Measurements from ENCODE around the gene IRAK2.
"Not testable (repeated sequence)": the region's sequence is repeated elsewhere in the genome, so short reads cannot be mapped to it uniquely, and the experiment has no call there.

IRAK2 gene

DNA sequence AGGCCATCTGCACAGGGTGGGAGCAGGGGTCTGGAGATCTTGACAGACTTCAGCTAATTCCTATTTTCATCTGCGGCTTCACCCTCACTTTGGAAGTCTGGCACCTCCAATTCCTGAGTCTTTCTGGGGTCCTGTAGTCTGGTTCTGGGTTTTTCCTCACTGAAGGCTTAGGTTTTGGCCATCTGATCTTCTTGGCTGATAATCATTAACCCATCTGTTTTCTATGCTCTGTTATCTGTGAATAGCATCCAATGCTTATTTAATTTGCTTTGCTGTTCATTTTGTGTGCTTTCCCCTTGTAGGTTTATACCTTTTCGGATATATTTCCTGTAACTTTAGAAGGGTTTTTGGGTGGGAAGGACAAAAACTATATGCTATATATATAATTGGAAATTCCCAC lies 101.1 kb downstream of the IRAK2 start:
- no peaks in the 10 kb centered on the region for H3K9me3 ChIP-seq (ENCODE audit: low read length)
- no peaks in the 10 kb centered on the region for H3K27me3 ChIP-seq (ENCODE audit: insufficient read depth, low read length)
- no peak overlapping the region for H2AFZ ChIP-seq (ENCODE audit: low read depth, low read length)
- H3K4me3 ChIP-seq (ENCODE audit: low read length) = no peak overlapping the region
- no peaks in the 10 kb centered on the region for H3K4me1 ChIP-seq (ENCODE audit: insufficient read depth, low read length)
- peaks cover 56% of the 10 kb centered on the region for H3K36me3 ChIP-seq (ENCODE audit: insufficient read depth, low read length)

- peaks cover 55% of the 10 kb centered on the region for H3K36me3 ChIP-seq (ENCODE audit: insufficient read depth, low read length)
- not testable (repeated sequence) for H3K27me3 ChIP-seq (ENCODE audit: insufficient read depth, low read length); H3K4me1 ChIP-seq (ENCODE audit: insufficient read depth, low read length); H3K4me3 ChIP-seq (ENCODE audit: low read length); H2AFZ ChIP-seq (ENCODE audit: low read depth, low read length); H3K9me3 ChIP-seq (ENCODE audit: low read length)
Observed at GRCh38 chr3:10266936-10267335, 102.2 kb downstream of the IRAK2 start.

DNA sequence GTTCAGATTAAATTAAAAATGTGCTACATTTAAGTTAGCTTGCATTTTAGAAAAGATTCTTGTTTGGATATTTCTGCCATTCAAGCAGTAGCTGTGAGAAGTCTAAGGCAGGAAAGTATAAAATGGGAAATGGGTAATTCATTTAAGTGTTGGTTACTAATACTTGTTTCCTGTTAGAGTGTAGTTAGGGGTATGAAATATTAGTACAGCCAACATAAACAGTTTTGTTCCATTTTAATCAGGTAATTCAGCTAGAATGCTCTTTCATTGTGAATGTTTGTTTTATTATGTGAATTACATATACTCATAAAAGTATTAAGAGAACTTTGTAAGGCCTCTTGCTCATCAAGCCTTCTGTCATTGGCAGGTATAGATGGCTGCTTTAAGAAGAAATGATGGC lies 103.4 kb downstream of the IRAK2 start:
- Histone ChIP-seq H3K27me3 (ENCODE audit: insufficient read depth, low read length) (no peaks in the 10 kb centered on the region), H2AFZ (ENCODE audit: low read depth, low read length) (no peak overlapping the region), H3K4me3 (ENCODE audit: low read length) (no peak overlapping the region), H3K36me3 (ENCODE audit: insufficient read depth, low read length) (peaks cover 55% of the 10 kb centered on the region), H3K9me3 (ENCODE audit: low read length) (no peaks in the 10 kb centered on the region), H3K4me1 (ENCODE audit: insufficient read depth, low read length) (peaks cover 1% of the 10 kb centered on the region)

DNA sequence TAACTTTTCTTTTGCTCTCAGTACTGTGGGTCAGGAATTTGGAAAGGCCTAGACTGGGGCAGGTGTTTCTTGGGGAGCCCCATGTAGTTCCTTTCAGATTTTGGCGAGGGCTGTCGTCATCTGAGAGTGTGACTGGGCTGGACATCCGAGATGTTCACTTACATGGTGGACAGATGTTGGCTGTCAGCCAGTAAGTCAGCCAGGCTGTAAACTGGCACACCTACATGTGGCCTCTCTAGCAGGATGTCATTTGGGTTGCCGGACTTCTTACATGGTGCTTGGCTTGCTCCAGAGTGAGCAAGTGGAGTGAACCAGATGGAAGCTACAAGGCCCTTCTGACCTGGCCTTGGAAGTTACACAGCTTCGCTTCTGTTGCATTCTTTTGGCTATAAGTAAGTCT lies 104.2 kb downstream of the IRAK2 start:
- no peaks in the 10 kb centered on the region for H3K27me3 ChIP-seq (ENCODE audit: insufficient read depth, low read length)
- H3K36me3 ChIP-seq (ENCODE audit: insufficient read depth, low read length) = peaks cover 56% of the 10 kb centered on the region
- H3K4me3 ChIP-seq (ENCODE audit: low read length) = no peak overlapping the region
- peaks cover 9% of the 10 kb centered on the region for H3K4me1 ChIP-seq (ENCODE audit: insufficient read depth, low read length)
- no peak overlapping the region for H2AFZ ChIP-seq (ENCODE audit: low read depth, low read length)
- H3K9me3 ChIP-seq (ENCODE audit: low read length) = no peaks in the 10 kb centered on the region

GRCh38 chr3:10269443-10269842 lies 104.7 kb downstream of the IRAK2 start:
- Histone ChIP-seq H3K4me1 (ENCODE audit: insufficient read depth, low read length) (peaks cover 14% of the 10 kb centered on the region), H3K27me3 (ENCODE audit: insufficient read depth, low read length) (no peaks in the 10 kb centered on the region), H3K4me3 (ENCODE audit: low read length) (no peak overlapping the region), H3K36me3 (ENCODE audit: insufficient read depth, low read length) (peaks cover 56% of the 10 kb centered on the region), H3K9me3 (ENCODE audit: low read length) (no peaks in the 10 kb centered on the region), H2AFZ (ENCODE audit: low read depth, low read length) (no peak overlapping the region)

GRCh38 chr3:10272476-10272875 lies 107.8 kb downstream of the IRAK2 start:
- not testable (repeated sequence) for H3K27me3 ChIP-seq (ENCODE audit: insufficient read depth, low read length); H3K9me3 ChIP-seq (ENCODE audit: low read length); H2AFZ ChIP-seq (ENCODE audit: low read depth, low read length); H3K4me3 ChIP-seq (ENCODE audit: low read length)
- peaks cover 55% of the 10 kb centered on the region for H3K36me3 ChIP-seq (ENCODE audit: insufficient read depth, low read length)
- peaks cover 19% of the 10 kb centered on the region for H3K4me1 ChIP-seq (ENCODE audit: insufficient read depth, low read length)

- no peaks in the 10 kb centered on the region for H3K27me3 ChIP-seq (ENCODE audit: insufficient read depth, low read length)
- H3K9me3 ChIP-seq (ENCODE audit: low read length) = no peaks in the 10 kb centered on the region
- H3K4me1 ChIP-seq (ENCODE audit: insufficient read depth, low read length) = peaks cover 19% of the 10 kb centered on the region
- H2AFZ ChIP-seq (ENCODE audit: low read depth, low read length) = no peak overlapping the region
- H3K4me3 ChIP-seq (ENCODE audit: low read length) = no peak overlapping the region
- H3K36me3 ChIP-seq (ENCODE audit: insufficient read depth, low read length) = peaks cover 52% of the 10 kb centered on the region
Observed at GRCh38 chr3:10272977-10273376, 108.3 kb downstream of the IRAK2 start.

DNA sequence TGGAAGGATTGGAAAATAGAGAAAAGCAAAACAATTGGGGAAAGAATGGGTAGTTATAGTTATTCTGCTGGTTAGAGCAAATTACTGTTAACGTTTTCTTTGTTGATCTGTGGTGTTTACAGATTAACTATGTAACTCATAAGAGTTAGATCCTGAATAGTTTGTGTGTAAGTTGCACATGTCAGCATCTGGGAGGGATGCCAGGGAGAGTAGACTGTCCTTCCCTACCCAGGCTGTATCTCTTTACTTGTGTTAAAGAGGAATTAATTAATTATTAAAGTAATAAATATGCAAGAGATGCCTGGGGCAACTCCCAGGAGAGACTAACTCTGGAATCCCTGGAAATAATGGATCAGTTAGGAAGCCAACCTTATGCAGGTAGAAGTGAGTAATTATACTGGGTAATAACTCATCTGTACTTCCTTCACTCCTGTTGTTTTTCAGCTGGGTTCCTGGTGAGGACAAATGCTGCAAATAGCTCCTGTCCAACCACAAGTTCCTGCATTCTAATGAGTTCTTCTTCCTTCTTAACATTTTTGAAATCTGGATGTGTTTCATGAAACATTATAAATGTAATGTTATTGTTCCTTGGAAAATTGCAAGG lies 109.1 kb downstream of the IRAK2 start:
- H3K27me3 ChIP-seq (ENCODE audit: insufficient read depth, low read length) = no peaks in the 10 kb centered on the region
- no peak overlapping the region for H3K4me3 ChIP-seq (ENCODE audit: low read length)
- H3K36me3 ChIP-seq (ENCODE audit: insufficient read depth, low read length) = peaks cover 53% of the 10 kb centered on the region
- peaks cover 19% of the 10 kb centered on the region for H3K4me1 ChIP-seq (ENCODE audit: insufficient read depth, low read length)
- no peak overlapping the region for H2AFZ ChIP-seq (ENCODE audit: low read depth, low read length)
- H3K9me3 ChIP-seq (ENCODE audit: low read length) = no peaks in the 10 kb centered on the region

DNA sequence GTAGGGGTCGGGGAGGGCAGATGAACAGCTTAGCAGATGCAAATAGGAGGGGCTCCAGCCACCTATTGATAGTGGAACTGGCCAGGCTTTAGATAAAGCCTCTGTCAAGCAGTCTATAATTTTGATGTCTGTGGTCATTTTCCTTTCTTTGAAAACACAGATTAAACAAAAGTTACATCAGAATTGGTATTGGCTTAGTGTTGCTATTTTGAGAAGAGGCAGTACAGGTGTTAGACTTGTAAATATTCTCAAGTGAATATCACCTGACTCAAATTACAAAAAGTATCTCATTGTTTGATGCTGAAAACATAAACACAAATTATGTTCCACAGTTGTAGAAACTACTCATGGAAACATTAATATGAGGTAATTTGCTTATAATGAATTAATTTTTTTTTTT lies 109.9 kb downstream of the IRAK2 start:
- H3K4me3 ChIP-seq (ENCODE audit: low read length) = no peak overlapping the region
- no peaks in the 10 kb centered on the region for H3K9me3 ChIP-seq (ENCODE audit: low read length)
- peaks cover 54% of the 10 kb centered on the region for H3K36me3 ChIP-seq (ENCODE audit: insufficient read depth, low read length)
- no peak overlapping the region for H2AFZ ChIP-seq (ENCODE audit: low read depth, low read length)
- H3K4me1 ChIP-seq (ENCODE audit: insufficient read depth, low read length) = peaks cover 19% of the 10 kb centered on the region
- no peaks in the 10 kb centered on the region for H3K27me3 ChIP-seq (ENCODE audit: insufficient read depth, low read length)

- Histone ChIP-seq H3K4me1 (ENCODE audit: insufficient read depth, low read length) (peaks cover 19% of the 10 kb centered on the region), H3K27me3 (ENCODE audit: insufficient read depth, low read length) (no peaks in the 10 kb centered on the region), H2AFZ (ENCODE audit: low read depth, low read length) (no peak overlapping the region), H3K4me3 (ENCODE audit: low read length) (no peak overlapping the region), H3K36me3 (ENCODE audit: insufficient read depth, low read length) (peaks cover 50% of the 10 kb centered on the region), H3K9me3 (ENCODE audit: low read length) (no peaks in the 10 kb centered on the region)
Observed at GRCh38 chr3:10277115-10277625, 112.5 kb downstream of the IRAK2 start.

DNA sequence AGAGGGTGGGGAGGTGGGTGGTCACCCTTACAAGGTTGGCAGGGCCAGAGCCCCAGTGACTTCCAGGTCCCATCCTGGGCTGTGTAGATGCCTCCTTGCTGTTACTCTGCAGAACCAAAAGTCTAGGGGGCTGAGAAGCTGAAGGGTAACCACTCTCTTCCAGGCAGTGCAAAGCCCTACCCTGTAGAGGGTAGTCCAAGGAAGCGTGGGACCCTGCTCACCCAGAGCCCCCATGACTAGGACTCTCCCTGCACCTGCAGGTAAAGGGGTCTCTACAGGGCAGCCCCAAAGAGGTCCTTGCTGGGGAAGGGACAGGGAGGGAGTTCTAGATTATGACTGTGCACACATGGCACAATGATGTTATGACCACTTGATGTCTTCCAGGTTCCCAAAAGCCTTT lies 113.8 kb downstream of the IRAK2 start:
- Histone ChIP-seq H3K4me3 (ENCODE audit: low read length) (no peak overlapping the region), H3K4me1 (ENCODE audit: insufficient read depth, low read length) (peaks cover 14% of the 10 kb centered on the region), H2AFZ (ENCODE audit: low read depth, low read length) (no peak overlapping the region), H3K9me3 (ENCODE audit: low read length) (no peaks in the 10 kb centered on the region), H3K27me3 (ENCODE audit: insufficient read depth, low read length) (no peaks in the 10 kb centered on the region), H3K36me3 (ENCODE audit: insufficient read depth, low read length) (peaks cover 51% of the 10 kb centered on the region)

- no peaks in the 10 kb centered on the region for H3K27me3 ChIP-seq (ENCODE audit: insufficient read depth, low read length)
Observed at GRCh38 chr3:10279384-10280176, 114.9 kb downstream of the IRAK2 start.

GRCh38 chr3:10280177-10280529 lies 115.4 kb downstream of the IRAK2 start:
- Histone ChIP-seq H3K36me3 (ENCODE audit: insufficient read depth, low read length) (peaks cover 53% of the 10 kb centered on the region), H3K4me1 (ENCODE audit: insufficient read depth, low read length) (no peaks in the 10 kb centered on the region), H3K27me3 (ENCODE audit: insufficient read depth, low read length) (no peaks in the 10 kb centered on the region), H2AFZ (ENCODE audit: low read depth, low read length) (no peak overlapping the region), H3K9me3 (ENCODE audit: low read length) (no peaks in the 10 kb centered on the region), H3K4me3 (ENCODE audit: low read length) (no peak overlapping the region)

More at GRCh38 chr3:10279384-10280176, 114.9 kb downstream of the IRAK2 start:
- Histone ChIP-seq H3K36me3 (ENCODE audit: insufficient read depth, low read length) (peaks cover 53% of the 10 kb centered on the region), H3K4me3 (ENCODE audit: low read length) (no peak overlapping the region), H3K9me3 (ENCODE audit: low read length) (no peaks in the 10 kb centered on the region), H2AFZ (ENCODE audit: low read depth, low read length) (no peak overlapping the region), H3K4me1 (ENCODE audit: insufficient read depth, low read length) (peaks cover 3% of the 10 kb centered on the region)
